ENCODE results near the gene DEF6.
"Not testable (repeated sequence)": the region's sequence is repeated elsewhere in the genome, so short reads cannot be mapped to it uniquely, and the experiment has no call there.

DEF6 gene

DNA sequence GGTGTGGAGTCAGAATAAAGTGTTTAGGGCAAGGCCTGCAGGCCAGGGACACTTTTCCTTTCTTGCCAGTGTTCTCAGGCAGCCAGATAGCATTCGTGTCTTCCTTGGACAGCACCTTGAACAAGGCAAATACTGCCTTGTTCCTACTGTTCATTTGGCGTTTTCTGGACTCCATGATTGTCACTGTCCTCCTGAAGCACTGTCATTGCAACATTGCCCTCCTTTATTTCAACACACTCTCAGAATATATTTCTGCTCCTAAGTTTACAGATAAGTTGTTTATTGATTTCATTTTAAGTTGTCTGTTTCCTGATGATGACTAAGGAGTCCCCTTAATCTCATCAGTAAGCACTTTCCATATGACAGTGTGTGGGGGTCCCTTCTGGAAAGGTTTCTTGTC is 15.1 kb upstream of the DEF6 start:
- peak in 1 of 4 experiments; percentile 14 for DNase-seq

DNA sequence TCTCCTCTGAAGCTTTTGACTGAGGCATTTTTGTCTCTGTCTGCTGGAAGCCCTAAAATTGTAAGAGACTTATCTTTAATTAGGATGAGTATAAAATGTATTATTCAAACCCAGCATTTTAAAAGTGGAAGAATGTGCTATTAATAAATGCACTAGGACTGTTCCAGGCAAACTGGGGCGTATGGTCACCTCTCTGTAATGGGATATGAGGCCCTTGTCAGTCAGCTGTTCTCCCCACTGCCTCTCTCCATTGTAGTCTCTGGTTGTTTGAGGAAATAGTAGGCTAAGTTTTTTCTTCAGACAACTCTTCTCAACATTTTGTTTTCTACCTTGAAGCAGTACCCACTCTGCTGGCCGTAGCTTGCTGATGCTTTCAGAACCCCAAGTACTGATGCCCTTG is 14.3 kb upstream of the DEF6 start:
- DNase-seq = no peak

DNA sequence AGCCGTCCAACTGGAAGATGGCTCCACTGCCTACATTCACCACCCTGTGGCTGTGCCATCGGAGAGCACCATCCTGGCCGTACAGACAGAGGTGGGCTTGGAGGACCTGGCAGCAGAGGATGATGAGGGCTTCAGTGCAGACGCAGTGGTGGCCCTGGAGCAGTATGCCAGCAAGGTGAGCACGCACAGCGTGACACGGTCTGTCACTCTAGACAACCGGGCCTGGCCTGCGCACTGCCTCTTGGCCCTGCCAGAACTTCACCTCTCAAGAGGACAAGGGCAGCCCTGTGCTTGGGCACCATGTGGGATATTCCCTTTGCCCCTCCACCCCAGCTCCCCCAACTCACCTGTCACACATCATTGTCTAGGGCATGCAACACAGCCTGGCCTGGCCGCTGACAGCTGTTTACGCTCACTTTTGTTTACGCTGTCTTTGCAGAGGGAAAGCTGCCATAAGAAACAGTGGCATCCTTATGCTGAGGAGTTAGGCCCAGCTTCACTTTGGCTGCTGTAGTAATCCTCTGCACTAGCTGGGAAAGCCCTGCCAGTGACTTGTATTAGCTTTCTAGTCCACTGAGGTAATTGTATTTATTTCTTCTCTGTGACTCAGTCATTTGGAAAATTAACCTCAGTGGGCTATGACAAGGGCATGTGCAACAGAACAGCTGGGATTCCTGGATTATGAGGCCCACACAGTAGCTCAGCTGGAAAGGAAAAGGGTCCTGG is 9.8 kb upstream of the DEF6 start:
- no peak for DNase-seq

DNA sequence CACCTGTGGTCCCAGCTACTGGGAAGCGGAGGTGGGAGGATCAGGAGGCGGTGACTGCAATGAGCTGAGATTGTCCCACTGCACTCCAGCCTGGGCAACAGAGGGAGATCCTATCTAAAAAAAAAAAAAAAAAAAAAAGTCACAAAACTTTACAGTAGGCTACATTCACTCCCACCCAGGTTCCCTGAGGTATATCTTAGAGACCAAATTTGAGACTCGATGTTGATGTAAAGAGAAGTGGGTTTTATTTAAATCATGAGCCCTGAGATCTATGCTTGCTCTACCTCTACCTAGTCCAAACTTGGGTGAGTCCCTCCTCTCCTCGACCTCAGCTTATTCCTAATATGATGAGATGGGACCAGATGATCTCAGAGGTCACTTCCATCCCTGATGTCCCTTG is 8.8 kb upstream of the DEF6 start:
- DNase-seq = no peak

DNA sequence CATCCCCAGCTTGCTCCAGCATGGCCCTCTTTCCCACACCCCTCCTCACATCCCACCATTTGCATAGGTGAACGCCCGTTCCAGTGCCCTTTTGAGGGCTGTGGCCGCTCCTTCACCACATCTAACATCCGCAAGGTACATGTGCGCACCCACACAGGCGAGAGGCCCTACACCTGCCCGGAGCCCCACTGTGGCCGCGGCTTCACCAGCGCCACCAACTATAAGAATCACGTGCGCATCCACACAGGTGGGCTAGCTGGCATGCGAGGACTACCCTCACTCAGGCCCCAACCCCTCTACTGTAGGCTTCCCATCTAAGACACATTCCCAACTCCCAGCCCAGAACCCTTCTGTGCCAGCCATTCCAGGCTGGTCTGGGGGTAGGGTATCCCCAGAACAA is 6.1 kb upstream of the DEF6 start:
- DNase-seq = no peak

DNA sequence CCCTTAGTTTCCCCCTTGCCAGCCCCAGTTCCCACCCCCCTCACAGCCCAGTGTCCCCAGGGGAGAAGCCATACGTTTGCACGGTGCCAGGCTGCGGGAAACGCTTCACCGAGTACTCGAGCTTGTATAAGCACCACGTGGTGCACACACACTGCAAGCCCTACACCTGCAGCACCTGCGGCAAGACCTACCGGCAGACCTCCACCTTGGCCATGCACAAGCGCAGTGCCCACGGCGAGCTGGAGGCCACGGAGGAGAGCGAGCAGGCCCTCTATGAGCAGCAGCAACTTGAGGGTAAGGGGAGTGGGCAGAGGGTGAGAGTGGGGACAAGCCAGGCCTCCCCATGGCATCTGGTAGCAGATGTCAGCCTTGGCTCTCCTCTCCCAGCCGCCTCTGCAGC is 5.1 kb upstream of the DEF6 start:
- no peak for DNase-seq

DNA sequence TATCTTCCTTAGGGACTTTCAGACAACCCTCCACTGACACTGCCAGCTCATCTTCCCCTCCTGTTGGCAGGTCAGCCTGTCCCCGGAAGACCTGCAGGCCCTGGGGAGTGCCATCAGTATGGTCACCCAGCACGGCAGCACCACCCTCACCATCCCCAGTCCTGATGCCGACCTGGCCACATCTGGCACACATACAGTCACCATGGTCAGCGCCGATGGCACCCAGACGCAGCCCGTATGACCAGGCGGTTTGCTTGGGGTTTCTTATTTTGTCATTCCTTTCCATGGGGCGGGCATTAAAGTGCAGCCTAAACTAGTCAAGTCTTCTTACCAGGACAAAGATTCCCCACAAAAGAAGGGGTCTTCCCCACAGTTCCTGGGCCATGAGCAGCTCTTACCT is 3.9 kb upstream of the DEF6 start:
- no peak for DNase-seq

DNA sequence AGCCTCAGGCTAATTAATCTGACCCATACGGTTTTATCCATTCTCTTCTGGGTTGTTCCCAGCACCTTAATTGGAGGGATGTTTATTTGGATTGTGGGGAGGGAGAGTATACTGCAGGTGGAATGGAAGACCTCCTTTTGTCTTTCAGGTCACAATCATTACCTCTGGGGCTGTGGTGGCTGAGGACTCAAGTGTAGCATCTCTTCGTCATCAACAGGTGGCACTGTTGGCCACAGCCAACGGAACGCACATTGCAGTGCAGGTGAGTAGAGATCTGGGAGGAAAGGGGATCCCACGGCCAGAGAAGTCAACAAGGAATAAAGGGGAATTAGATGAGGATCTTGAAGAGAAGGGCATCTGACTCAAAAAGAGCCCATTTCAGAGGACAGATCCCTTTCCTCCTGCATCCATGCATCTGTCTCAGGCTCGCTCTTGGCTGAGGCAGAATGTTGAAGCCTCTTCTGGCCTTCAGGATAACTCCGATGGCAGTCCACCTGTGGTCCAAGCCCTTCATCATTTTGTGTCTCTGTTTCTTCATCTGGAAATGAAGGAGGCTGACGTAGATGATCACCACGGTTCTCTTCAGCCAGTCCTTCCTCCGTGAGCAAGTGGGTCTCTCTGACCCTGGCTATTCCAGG is 3.2 kb upstream of the DEF6 start:
- DNase-seq = peak; percentile 34 to 56 (median 47)

DNA sequence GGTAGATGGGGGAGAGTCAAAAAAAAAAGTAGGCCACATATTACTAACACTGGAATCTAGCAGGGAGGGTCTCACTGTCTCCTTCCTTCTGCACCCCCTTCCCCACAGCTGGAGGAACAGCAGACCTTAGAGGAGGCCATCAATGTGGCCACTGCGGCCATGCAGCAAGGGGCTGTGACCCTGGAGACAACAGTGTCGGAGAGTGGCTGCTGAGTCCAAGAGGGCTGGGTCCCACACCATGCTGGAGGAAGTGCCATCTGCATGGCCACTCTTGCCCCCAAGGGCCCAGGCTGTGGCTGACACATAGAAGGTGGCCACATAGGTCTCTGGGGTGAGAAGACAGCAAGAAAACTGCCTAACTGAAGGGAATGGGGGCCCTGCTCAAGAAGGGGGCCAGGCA is 2.6 kb upstream of the DEF6 start:
- DNase-seq = no peak

DNA sequence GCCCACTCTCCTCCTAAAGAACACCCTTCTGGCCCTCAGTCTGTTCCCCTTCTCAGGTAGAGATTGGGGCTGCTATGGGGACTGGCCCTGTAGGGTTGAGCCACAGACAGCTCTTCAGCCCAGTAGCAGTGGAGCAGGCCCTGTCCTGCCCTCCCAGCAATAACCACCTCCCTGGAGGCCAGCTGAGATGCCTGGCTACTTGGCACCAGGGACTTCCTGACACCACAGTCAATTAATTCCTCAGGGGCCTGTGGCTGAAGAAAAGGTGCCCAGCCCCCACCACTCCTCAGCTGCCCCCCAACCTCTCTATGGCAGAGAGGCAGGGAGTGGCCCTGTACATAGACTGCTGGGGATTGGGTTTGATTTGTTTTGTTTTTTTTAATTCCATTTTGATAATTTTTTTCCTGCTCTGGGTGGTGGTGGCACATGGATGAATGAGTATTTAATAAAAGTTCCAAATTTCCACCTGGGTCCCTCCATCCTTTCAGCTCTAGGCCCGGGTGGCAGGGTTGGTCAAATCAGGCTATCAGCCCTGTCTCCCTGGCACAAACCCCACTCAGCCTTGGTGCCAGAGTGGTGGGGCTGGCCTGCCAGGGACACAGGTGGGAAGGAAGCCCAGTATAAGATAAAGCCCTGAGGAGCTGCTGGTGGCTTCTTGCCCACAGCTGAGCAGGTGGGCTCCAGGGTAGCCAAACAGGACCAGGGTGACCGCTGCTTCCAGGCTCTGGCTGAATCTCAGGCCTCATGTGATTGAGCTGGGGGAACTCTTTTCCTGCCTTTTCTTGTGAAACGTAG is 1.9 kb upstream of the DEF6 start:
- no peak for DNase-seq

DNA sequence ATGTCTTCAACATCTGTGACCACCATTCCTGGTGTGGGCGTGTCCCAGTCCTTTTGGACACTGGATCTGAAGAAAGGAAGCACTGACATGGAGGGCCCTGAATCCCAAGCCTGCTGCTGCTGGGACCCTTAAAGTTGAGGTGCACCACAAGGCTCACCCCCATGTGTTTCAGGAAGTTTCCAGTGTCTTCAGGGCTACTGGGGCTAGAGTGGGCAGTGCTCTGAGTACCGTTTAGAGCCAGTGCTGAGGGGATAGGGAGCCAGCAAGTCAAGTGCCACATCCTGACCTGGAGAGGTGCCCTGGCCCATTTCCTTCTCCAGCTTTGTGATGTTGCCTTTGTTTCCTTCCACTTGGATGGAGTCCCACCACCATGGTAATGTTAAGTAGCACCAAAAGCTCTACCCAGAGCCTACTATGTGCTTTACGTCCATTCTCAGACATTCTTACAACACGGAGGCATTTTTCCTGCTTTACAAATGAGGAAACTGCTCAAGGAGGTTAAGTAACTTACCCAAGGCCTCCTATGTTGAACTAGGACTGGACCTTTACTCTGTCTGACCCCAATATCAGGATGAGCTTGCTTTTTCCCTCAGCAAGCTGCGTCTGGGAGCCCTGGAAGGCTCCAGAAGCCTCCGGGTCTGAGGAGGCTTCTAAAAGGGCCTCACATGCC is 552 bp upstream of the DEF6 start:
- peak in 2 of 4 experiments; percentile 50 to 53 for DNase-seq

DNA sequence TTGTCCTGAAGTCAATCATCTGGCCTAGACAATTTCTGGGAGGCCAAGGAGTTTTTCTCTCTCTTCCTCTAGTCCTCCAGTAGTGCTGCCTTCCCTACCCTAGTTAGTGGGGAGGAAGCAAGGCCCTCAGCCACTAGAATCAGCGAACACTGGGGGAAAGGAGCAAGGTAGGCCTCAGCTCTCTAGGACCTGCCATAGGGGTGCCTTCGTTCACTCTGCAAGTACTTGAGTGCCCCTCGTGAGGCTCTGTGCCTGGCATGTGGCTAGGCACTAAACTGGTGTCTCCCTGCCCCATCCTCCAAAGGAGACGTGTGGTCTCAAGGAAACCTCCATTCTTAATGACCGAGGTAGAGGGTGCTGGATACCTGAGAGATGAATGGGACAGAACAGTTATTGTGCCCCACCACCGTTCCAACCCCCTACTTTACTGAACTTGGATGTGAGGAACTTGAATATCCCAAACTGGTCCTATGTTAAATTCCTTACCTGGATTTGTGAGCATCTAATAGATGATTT is 1.1 kb downstream of the DEF6 start:
- DNase-seq = peak in 3 of 4 experiments; percentile 23 to 44 (median 29)

DNA sequence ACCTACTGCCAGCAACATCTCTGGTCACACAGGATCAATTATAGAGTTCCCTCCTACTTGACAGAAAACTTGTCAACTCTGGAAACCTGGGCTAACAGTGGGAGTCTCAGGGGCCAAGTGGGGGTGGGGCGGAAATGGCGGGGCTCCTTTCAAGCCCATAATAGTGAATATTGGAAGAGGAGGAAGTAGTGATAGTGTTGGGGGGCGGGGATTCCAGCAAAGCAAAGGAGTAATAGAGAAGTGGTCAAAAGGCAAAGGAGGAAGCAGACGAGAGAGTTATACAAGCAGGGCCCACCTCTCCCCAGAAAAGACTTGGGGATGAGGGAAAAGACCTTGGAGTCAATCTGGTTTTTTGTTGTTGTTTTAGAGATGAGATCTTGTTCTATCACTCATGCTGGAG is 2.1 kb downstream of the DEF6 start:
- DNase-seq = peak; percentile 67 to 87 (median 76)

DNA sequence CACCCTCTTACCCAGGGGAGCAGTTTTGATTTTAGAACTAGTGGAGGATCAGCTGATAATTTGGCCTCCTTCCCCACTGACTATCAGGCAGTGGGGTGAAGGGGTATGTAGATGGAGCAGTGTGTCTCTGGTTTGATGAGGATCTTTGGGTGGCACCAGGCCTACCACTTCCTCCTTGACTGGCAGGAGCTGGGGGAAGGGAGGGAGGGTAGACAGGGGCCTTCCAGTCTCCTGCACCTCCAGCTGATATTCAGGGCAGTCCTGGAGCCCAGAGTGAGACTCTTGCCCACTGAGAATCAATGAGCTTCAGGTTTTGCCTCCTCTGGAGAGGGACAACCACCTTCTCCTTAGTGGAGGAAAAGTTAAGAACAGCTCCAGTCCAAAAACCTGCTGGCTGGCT is 3.2 kb downstream of the DEF6 start:
- DNase-seq = peak in 3 of 4 experiments; percentile 29 to 51 (median 33)

DNA sequence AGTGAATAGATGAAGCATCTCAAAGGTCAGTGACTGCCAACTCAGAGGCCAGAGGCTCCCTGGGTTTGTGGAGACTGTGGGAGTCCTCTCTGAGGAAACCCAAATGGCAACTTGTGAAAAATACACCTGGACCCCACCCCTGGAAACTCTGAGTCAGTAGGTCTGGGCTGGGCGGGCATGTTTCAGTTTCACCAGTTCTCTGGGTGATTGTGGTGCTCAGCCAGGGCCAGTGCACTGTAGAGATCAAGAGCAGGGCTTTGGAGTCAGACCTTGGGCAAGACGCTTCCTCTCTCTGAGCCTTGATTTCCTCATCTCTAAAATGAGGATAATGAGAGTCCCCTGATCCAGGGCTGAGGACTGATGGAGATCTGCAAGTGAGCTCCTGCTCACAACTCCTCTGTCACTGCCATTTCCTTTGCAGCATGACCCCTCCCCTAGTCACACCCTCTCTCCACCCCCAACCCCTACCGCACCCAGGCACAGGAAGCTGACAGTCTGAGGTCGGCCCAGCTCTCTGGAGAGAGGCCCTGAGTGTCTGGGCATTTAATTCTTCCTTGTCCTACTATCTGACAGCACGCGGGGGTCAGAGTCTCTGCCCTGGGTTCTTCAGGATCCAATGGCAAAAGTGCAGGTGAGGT is 5.1 kb downstream of the DEF6 start:
- DNase-seq = peak; percentile 71 to 89 (median 82)

DNA sequence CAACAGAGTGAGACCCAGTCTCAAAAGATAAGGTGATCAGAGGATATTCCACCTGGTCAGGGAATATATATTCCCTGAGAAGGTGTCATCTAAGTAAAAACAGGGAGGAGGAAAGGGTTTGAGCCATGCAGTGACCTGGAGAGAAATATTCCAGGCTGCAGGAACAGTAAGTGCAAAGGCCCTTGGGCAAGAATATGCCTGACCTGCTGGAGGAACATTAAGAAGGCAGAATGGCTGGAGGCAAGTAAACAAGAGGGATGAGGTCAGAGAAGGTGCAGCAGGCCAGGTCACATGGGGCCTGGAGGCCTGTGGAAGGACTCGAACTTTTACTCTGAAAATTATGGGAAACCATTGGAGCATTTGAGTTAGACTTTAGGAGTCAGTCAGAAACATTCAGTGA is 6.7 kb downstream of the DEF6 start:
- no peak for DNase-seq

DNA sequence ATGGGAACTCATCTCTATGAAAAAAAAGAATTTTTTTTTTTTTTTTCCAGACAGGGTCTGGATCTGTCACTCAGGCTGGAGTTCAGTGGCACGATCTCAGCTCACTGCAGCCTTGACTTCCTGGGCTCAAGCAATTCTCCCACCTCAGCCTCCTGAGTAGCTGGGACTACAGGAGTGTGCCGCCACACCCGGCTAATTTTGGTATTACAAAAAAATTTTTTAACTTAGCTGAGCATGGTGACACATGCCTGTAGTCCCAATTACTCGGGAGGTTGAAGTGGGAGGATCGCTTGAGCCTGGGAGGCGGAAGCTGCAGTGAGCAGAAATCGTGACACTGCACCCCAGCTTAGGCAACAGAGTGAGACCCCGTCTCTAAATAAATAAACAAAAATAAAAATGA is 7.5 kb downstream of the DEF6 start:
- no peak for DNase-seq

DNA sequence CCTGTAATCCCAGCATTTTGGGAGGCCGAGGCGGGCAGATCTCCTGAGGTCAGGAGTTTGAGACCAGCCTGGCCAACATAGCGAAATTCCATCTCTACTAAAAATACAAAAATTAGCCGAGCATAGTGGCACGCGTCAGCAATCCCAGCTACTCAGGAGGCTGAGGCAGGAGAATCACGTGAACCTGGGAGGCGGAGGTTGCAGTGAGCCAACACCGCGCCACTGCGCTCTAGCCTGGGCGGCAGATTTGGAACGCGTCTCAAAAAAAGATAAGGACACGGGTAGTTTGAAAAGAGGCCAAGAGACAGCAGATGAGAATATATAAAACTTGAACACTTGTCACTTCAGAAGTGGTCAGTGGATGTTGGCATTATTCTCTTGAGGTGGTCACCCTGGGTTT is 9.5 kb downstream of the DEF6 start:
- not testable (repeated sequence) for DNase-seq

DNA sequence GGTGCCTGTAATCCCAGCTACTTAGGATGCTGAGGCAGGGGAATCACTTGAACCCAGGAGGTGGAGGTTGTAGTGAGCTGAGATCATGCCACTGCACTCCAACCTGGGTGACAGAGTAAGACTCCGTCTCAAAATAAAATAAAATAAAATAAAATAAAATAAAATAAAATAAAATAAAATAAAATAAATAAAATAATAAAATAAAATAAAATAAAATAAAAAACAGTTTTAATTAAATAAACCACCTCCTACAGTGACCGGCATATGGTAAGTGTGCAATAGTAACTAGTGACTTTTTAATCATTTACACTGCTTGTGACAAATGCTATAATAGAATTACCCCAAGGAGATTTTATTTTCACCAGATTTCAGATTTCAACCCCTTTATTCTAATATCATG is 10.9 kb downstream of the DEF6 start:
- not testable (repeated sequence) for DNase-seq

DNA sequence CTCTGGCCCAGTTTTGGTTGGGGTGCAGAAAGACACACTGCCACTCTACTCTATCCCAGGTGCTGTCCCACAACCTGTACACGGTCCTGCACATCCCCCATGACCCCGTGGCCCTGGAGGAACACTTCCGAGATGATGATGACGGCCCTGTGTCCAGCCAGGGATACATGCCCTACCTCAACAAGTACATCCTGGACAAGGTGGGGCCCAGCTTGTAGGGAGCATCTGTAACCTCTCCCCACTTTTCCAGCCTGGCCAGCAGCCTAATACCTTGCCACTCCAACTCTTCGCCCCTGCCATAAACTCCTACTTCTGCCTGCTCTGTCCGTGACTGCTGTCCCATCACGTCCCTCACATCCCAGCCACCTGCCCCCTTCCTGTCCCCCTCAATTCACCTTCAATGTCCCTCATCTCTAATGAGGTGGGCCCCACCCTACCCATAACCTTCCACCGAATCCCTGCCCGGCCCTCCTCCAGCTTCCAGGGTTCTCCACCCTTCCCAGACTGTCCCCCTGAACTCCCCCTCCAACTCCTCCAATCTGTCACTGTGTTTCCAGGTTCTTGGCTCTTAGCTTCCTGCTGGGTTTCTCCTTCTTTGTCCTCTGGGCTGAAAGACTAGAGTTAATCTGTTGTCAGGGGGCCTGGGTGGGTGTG is 12.1 kb downstream of the DEF6 start:
- no peak for DNase-seq

DNA sequence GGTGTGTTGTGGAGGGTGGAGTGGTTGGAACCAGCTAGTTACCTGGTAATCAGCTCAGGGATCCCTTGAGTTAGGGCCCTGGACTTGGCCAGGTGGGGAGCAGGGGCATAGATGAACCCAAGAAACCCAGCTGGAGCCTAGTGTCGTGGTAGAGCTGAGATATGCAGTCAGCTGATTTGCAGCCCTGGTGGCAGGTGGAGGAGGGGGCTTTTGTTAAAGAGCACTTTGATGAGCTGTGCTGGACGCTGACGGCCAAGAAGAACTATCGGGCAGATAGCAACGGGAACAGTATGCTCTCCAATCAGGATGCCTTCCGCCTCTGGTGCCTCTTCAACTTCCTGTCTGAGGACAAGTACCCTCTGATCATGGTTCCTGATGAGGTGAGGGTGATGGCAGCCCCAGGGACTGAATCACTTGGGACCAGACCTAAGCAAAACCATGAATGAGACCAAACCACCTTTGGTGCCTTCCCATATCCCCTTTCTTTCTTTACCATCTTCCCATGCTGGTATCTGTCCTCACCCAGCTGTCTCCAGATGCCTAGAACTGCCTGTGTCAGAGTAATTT is 12.7 kb downstream of the DEF6 start:
- DNase-seq = peak in 3 of 4 experiments; percentile 26 to 37 (median 29)
